ENCODE data around the gene CD9.
A peak's percentile ranks its signal among the peaks of the same experiment; 100 is the strongest.

CD9 gene

DNA sequence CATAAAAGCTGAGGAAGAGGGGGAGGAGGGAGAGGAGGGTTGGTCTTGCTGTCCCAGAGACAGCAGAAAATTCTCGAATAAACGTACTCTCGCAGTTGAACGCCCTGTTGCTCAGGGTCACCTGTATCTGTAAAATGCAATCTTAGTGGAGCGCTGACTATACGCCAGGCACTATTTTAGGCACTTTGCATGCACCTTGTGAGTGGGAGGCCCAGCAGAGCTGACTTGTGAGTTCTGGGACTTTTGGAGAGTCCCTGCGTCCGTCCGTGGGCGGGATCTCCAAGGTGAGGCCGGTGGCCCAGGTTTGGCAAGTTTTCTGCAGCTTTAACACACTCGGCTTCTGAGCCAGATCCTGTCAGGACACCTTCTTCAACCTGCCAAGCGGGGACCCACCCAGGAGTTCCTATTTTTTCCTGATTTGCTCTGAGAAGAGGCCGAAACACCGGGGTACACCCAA is 77.8 kb downstream of the CD9 start:
- DNase-seq = no peak

GRCh38 chr12:6278439-6279255 is 78.4 kb downstream of the CD9 start:
- peak; percentile 81 for DNase-seq

- no peak for DNase-seq
Observed at GRCh38 chr12:6279256-6279628, 79.0 kb downstream of the CD9 start.

DNA sequence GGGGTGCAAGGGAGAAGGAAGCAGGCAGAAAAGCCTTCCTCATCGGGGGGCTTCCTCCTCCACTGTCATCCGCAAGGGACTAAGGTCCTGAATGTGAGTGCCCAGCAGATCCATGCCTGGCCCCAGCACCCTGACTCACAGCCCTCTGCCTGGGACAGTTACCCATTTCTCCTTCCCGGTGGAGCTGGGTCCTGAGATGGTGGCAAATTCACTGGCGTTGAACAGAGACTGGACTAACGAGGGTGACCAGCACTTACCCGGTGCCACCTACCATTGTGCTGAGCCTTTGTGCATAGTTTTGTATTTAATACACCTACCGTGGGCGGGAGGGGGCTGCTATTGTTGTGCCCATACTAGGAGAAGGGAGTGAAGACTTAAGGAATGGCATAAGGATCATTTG is 79.4 kb downstream of the CD9 start:
- DNase-seq = no peak

DNA sequence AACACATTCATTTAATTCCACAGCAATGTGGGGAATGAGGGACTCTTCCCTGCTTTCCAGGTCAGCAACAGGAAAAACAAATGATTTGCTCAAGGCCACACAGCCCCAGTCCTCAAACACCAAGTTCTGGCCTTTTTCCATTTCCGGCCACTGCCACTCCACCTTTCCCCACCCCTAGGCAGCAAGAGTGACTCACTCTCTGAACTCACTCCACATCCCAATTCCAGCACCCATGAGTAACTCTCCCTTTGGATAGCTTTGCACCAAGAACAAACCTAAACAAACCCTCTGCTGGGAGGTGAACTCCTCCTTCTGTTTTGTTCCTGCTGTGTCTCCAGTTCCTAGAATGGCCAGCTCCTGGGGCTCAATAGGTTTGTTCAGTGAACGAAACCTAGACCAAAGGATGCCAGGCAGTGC is 79.9 kb downstream of the CD9 start:
- no peak for DNase-seq

DNA sequence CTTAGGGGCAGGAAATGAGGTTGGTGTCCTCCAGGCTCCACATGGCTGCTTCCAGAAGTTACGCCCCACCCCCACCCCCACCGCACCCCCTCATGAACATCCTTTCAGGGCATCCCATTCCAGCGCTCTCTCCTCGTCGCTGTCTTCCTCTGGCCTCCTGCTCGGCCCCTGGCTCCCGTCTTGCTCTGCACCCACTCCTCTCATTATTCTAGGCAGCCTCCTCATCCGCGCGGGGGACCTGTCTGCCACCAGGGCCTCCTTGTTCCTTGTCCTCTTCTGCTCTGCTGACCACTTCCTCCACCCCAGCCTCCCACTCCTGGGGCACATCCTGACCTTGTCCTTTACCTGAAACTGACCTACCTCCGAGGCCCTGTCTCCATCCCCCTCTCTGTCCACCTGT is 80.5 kb downstream of the CD9 start:
- no peak for DNase-seq

GRCh38 chr12:6281081-6281809 is 81.0 kb downstream of the CD9 start:
- no peak for DNase-seq

- DNase-seq = no peak
Observed at GRCh38 chr12:6282453-6282840, 82.2 kb downstream of the CD9 start.

DNA sequence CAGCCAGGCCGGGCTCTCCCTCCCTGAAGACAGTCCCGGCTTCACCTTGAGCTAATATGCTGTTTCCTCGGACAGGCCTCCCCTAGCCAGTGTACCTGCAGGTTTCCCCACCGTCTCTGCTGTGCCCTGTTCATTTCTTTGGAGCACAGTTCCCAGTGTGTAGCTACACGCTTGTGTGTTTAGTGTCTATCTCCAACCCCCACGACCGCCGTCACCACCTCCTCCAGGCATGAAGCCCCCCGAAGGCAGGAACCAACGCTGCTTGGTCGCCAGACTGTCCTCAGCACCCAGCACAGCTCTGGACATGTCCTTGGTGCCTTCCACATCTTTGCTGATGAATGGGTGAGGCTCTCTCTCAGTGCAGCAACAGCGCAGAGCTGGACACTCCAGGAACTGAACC is 84.1 kb downstream of the CD9 start:
- no peak for DNase-seq

DNA sequence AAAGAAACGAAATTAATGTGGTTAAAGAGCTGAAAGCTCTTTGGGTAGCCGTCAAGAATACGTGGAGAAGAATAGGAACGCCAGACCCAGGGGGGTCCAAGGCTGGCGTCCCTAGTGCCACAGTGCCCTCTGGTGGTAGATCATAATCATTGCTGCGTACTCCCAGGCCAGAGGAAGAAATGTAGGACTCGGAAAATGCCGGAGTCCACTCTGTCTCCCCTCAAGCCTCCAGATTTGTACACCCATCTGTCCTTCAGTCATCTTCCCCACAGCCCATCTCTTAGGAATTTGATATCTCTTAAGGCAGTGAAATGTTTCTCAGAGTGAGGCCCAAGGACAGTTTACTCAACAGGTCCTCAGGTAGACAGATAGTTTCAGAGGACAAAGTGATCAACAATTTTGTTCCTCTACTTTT is 84.9 kb downstream of the CD9 start:
- DNase-seq = peak; percentile 65

GRCh38 chr12:6285532-6286306 is 85.5 kb downstream of the CD9 start:
- no peak for DNase-seq
